GM21576 (cell line): Measurements from ENCODE around the gene PNISR.
"Not testable (repeated sequence)": the region's sequence is repeated elsewhere in the genome, so short reads cannot be mapped to it uniquely, and the experiment has no call there.

Experiments
- ATAC-seq: cut with Tn5 transposase; IDR thresholded peaks from one replicate; pipeline ENCODE4 v1.9.1; 2021; ENCODE audit warnings: mild to moderate bottlenecking, moderate library complexity; ENCODE audit not compliant: unreplicated experiment

PNISR gene

GRCh38 chr6:99424761-99425646 lies at the start of gene PNISR:
Gene PNISR, minus strand, starts transcription at chr6:99425308. Its CDS starts 10,649 bp downstream, at chr6:99414659.
- peak; percentile 81 for ATAC-seq

- ATAC-seq, result no peak
Observed at GRCh38 chr6:99473730-99474129, 48.6 kb upstream of the PNISR start.

DNA sequence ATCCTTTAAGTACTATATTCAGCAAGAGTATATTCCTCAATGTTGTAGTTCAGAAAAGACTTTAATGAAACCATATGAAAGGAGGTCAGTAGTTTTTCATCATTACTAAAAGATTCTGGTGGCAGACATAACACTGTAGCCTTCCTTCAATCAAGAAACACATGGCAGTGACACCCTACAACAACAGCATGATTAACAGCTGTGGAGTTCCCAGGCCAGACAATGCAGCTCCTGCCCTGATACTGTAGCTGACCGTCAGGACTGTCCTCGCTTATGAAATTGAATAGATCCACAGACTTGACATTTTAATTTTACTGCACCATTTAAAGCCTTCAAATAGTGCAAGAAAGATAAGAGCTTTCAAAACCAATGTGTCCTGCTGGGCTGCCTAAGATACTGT lies 46.5 kb upstream of the PNISR start:
- ATAC-seq, result no peak

DNA sequence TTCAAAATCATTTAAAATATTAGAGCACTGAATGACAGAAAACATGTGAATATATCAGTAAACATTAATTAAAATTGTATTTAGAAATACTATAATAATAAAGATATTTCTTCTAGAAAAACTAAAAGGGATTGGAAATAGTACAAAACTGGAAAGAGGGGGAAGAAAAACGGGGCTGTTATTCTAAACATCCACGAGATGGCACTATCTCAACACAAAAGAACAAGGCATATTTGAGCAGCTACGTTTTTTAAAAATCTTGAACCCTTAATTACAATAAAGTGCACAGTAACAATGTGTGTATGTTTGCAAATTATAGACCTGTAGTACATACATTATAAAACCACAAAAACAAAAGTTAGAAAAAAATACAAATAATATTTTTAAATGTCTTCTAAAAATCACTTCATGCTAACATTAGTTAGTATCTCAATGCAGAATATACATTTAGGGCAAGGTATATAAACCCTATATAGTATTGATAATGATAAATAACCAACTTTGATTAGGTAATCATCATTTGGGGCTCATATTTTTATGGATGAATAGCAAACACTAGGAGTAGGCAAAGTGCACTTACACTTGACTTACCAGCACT lies 42.5 kb upstream of the PNISR start:
- ATAC-seq, result peak; percentile 56

DNA sequence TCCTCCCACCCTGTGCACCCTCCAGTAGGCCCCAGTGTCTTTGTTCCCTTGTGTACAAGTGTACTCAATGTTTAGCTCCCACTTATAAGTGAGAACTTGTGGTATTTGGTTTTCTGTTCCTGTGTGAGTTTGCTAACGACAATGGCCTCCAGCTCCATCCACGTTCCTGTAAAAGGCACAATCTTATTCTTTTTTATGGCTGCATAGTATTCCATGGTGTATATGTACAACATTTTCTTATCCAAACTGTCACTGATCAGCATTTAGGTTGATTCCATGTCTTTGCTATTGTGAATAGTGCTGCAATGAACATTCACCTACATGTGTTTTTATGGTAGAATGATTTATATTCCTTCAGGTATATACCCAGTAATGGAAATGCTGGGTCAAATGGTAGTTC lies 34.0 kb upstream of the PNISR start:
- ATAC-seq, result not testable (repeated sequence)

GRCh38 chr6:99458319-99458718 lies 33.2 kb upstream of the PNISR start:
- no peak for ATAC-seq

GRCh38 chr6:99446076-99446475 lies 21.0 kb upstream of the PNISR start:
- ATAC-seq, result no peak

DNA sequence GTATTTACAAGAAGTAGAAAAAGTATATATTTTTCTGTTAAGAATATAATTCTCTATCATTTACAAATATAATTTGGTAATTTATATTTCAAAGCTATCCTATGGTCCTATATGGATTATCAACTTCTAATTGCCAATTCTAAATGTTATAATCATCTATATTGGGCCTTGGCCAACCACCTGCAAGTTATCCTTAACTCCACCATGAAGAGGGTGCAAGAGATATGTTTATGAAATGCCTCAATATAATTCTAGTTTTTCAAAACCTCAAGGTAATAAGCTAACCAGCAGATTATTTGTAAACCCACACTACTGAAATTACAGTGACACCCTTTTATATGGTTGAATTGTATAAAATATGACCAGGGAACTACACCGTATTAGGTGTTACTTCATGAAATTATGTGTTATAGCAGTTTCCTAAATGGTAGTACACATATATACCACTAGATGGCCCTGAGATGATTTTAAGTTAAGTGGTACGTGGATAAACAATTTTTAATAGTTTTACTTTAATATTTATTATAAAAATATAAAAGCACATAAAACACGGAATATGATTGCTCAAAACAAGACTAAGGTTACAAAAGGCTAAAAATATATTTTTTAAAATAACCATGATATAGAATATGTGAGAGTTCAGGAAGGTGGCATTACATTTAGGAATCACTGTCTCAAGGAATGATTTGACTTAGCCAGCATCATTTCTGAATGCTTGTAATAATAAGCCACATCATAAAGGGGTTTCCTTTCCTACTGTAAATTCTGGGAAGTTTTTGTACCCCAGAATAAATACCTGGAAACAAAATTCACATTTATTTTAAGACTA lies 9.8 kb upstream of the PNISR start:
- peak; percentile 78 for ATAC-seq

DNA sequence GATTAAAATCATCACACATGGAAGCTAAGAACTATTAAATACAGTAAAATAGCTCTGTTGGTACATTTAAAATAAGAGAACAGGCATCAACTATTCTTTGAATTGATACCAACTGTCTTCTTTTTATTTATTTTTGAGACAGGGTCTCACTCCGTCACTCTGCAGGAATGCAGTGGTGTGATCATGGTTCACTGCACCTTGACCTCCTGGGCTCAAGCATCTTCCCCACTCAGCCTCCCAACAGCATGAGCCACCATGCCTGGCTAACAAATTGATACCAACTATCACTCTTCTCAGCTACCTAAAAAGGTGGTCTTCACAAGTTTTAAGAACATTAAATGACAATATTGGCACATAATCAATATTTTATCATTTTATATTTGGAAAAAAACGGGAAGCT lies 7.8 kb upstream of the PNISR start:
- no peak for ATAC-seq

- ATAC-seq, result no peak
Observed at GRCh38 chr6:99431901-99432300, 6.8 kb upstream of the PNISR start.

GRCh38 chr6:99427988-99428387 lies 2.9 kb upstream of the PNISR start:
- no peak for ATAC-seq

DNA sequence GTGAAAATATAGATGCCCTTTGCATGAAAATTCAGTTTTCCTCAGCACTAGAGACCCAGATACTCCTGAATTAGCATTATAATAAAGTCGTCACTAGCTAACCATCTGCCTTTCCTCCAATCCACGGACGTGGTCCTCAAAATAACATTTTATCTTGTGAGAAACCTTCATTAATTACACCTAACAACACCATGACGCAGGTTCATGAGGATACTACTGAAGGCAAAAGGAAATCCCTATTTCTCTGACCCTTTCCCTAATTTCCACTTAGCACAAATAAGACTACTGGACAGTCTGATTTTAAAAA lies 1.3 kb upstream of the PNISR start:
- no peak for ATAC-seq

GRCh38 chr6:99425647-99426450 lies 741 bp upstream of the PNISR start:
- peak; percentile 49 for ATAC-seq

GRCh38 chr6:99424022-99424421 lies 1.1 kb downstream of the PNISR start:
- ATAC-seq, result no peak

- no peak for ATAC-seq
Observed at GRCh38 chr6:99422912-99423311, 2.2 kb downstream of the PNISR start.

DNA sequence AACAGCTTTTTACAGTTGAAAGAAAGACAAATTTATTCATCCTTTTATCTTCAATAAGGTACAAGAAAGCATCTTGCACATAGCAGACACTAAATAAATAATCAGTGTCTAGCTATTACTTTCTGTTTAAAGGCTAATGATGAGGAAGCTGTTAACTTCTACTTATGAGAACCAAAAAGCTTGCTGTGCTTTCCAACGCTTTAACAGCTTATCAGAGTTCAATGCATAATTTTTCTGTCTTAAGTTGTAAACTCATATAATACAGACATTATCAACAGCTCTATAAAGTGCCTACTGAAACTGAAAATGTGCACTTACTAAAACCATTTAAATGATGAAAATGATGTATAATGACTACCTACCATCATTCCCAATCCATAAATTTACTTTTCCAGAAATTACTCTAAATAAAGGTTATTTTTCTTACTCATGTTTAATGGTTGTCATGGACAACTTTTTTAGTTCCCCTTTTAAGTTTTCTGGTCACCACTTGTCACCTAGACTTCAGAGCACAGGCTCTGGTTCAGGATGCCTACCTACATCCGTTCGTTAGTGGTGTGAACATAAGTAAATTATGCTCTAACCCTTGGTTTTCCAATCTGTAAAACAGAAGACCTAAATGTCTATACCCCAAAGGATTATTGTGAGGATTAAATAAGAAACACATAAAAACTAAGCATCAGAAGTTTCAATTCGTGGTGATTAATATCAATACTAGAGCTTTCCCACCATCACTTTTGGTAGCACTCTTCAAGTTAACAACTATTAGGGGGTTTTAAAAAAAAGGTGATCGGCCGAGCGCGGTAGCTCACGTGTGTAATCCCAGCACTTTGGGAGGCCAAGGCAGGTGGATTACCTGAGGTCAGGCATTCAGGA lies 8.0 kb downstream of the PNISR start:
- peak; percentile 88 for ATAC-seq

GRCh38 chr6:99416226-99416625 lies 8.9 kb downstream of the PNISR start:
- no peak for ATAC-seq

- no peak for ATAC-seq
Observed at GRCh38 chr6:99415446-99415845, 9.7 kb downstream of the PNISR start.

- no peak for ATAC-seq
Observed at GRCh38 chr6:99412065-99412464, 13.0 kb downstream of the PNISR start.

DNA sequence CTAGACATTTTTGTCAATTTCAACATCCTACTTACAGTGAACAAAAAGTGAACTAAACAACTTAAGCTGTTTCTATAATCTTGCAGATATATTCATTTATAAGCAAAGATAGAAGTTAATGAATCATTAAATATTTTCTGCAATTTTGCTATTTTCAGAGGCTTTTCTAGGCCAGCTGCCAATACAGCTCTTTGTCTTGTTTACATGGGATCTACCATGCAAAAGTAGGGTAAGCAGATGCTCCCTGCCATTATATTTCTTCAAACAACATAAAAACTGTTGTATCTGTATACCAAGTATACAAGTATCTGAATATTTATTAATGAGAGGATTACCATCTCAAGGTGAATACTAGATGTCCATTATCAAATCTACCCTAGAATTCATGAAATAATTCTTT lies 15.4 kb downstream of the PNISR start:
- ATAC-seq, result no peak
